Hematopoietic multipotent progenitor cell treated with erythropoietin and hydrocortisone succinate and interleukin-3 and kit ligand, for 6 days (in vitro differentiated cells): ENCODE results near the gene SHLD1.
A peak's percentile ranks its signal among the peaks of the same experiment; 100 is the strongest.
"Not testable (repeated sequence)": the region's sequence is repeated elsewhere in the genome, so short reads cannot be mapped to it uniquely, and the experiment has no call there.

Source experiments
- DNase-seq: peaks from one replicate; pipeline ENCODE4 v3.0.0-alpha.2; 2015

Gene SHLD1

DNA sequence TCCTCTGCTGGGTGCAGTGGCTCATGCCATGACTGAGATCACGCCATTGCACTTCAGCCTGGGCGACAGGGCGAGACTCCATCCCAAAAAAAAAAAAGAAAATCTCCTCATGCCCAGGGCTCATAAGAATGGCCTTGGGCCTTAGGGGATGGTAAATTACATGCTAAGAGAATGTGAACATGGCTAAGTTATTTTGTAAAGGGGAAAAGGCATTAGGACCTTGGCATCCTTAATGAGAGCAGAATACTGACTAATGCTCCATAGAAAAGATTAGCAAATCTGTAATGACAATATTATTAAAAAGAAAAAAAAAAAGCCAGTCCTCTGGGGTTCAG lies 12.6 kb upstream of the SHLD1 start:
- no peak for DNase-seq

DNA sequence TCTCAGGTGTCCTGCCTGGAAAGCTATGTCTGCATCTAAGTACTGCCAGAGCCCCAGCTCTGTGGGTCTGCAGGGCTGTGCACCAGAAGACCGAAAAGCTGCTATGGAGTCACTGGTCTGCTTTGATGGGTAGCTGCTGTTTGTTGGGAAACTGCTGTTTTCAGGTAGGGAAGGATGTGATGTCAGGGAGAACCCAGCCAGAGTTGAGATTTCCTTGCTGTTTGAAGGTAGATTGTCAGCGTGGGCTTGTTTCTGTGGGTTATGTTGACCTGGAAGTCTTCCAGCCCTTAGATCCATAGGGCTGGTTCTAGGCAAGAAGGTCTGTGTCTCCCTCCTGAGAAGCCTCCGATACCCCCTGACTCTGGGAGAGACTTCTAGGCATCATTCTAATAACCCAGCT lies 12.2 kb upstream of the SHLD1 start:
- no peak for DNase-seq

GRCh38 chr20:5740643-5741042 lies 9.6 kb upstream of the SHLD1 start:
- DNase-seq = not testable (repeated sequence)

DNA sequence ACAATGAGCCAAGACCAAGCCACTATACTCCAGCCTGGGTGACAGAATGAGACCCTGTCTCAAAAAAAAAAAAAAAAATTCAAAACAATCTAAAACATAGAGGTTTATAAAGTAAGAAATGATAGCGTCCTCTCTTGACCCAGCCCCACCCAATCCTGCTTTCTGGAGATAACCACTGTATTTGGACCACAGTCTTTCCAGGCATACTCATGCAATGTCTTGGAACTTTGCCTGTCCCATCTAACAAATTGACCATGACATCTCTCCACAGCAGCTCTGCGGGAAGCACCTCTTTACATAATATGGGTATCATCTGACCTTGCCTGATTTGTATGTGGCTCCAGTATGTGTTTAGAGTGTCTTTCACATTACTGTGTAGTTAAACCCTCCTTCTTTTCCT lies 9.1 kb upstream of the SHLD1 start:
- peak; percentile 89 for DNase-seq

GRCh38 chr20:5742041-5742440 lies 8.2 kb upstream of the SHLD1 start:
- DNase-seq = no peak

DNA sequence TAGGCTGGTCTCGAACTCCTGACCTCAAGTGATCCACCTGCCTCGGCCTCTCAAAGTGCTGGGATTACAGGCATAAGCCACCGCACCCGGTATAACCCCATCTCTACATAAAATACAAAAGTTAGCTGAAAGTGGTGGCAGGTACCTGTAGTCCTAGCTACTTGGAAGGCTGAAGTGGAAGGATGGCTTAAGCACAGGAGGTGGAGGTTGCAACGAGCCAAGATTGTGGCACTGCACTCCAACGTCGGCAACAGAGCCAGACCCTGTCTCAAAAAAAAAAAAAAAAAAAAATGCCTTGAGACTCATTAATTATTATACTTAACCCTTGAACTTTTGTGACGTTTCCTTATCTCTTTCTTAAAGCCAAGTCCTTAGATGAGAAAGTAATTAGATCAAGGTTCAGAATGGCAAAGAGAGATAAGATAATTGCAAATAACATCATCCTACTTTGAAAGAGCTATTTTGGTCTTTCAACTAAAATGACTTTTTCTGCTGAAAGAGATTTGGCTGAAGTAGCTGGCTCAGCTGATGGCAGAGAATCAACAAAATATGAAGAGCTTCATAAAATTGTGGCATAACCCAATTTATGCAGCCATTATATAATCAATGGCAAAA lies 4.7 kb upstream of the SHLD1 start:
- DNase-seq = no peak

DNA sequence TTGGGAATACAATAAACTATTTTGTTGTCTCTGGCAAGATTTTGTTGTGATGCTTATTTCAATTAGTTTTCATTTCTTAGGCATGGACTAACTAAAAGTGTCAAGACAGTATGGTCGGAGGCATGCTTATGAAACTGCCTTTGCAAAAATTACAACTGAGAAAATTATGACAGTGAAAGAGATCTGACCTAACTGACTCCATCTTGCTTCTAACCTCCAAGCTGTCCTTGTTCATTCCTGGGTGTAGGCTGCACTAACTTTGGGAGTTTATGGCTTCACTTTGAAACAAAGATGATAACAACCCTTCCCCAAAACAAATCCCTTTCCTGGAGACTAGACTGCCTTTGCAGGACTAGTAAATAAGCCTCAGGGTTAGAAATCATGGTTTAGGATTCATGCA lies 4.1 kb upstream of the SHLD1 start:
- DNase-seq = no peak

GRCh38 chr20:5748246-5748645 lies 2.0 kb upstream of the SHLD1 start:
- no peak for DNase-seq

GRCh38 chr20:5749512-5749951 lies 669 bp upstream of the SHLD1 start:
- not testable (repeated sequence) for DNase-seq

GRCh38 chr20:5751856-5752255 lies 1.7 kb downstream of the SHLD1 start:
- peak; percentile 55 for DNase-seq

- no peak for DNase-seq
Observed at GRCh38 chr20:5753814-5754213, 3.6 kb downstream of the SHLD1 start.

GRCh38 chr20:5757949-5758348 lies 7.7 kb downstream of the SHLD1 start:
- DNase-seq = no peak

GRCh38 chr20:5766085-5766764 lies 16.0 kb downstream of the SHLD1 start:
- DNase-seq = no peak

DNA sequence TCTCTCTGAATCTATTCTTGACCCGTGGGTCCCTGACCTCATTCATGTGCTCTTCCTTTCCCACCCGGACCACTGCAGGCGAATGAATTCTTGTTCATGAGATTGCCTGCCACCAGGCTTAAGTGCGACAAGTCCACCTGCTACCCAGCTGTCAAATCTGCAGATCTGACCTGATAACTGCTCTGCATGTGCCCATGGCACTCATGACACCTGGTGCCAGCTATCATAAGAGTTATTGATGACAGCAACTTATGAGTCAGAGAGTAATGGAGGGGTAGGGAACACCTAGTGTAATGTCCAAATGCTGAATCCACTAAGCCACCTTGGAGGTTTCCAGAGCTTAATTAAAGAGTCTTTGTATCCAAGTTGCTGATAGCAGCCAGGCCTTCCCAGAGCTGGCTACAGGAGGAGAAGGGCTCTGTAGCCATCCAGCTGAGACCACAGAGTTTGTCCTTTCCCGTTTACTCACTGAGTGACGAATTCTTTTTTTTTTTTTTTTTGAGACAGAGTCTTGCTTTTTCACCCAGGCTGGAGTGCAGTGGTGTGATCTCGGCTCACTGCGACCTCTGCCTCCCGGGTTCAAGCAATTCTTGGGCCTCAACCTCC lies 17.4 kb downstream of the SHLD1 start:
- no peak for DNase-seq

DNA sequence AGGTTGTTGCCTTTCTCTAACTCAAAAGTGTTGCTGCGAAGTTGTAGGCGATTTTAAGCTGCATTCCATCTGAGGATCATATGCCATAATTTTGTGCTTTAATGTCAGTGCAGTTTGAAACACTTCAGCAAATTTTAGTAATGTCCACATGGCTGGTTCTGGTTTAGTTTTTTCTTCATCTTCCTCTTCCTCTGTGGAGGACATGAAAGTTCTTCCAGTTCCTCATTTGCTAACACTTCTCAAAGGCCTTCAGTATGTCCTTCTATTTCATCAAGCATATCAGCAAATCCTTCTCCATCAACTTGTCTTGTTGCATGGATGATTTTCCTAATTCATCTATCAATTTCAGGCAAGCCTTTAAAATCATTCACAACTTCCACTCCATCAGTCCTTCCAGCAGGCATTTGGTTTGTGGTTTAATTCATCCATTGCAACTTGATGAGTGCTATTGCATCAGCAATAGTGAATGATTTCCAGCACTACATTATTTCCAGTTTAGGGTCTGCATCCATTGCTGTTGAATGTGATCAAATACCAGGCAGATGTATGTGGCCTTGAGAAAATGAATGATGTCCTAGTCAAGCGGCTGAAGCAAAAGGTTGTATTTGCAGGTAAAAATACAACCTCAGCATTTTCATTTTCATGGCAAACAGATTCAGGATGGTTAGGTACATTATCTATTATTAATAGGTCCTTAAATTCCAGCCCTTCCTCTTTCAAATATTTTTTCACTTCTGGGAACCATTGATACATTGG lies 20.2 kb downstream of the SHLD1 start:
- no peak for DNase-seq

- DNase-seq = no peak
Observed at GRCh38 chr20:5770987-5771318, 20.8 kb downstream of the SHLD1 start.

DNA sequence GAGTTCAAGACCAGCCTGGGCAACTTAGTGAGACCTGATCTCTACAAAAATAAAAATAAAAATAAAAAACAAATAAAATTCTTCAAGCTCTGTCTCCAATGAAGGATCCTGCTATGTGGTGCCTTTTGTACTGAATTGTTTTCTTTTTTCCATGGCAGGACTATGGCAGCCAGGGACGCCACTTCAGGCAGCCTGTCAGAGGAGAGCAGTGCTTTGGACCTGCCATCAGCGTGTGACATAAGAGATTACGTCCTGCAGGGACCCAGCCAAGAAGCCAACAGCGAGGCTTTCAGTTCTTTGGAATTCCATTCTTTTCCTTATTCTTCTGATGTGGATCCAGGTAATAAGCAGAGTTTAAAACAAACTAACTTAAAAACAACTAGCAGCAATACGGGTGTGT lies 22.5 kb downstream of the SHLD1 start:
- no peak for DNase-seq

DNA sequence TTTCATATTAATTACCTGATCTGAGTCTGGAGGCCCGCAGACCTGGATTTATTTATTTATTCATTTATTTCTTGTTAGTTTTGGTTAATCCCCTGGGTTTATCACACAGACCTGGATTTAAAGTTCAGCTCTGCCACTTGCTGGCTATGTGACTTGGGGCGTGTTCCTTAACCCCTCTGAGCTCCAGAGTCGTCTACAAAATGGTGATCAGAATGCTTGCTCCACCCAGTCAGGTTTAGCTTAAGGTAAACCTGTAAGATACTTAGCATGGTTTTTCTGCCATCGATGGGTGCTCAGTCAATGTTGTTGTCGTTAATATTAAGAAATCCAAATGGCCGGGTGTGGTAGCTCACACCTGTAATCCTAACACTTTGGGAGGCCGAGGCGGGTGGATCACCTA lies 23.4 kb downstream of the SHLD1 start:
- DNase-seq = no peak

DNA sequence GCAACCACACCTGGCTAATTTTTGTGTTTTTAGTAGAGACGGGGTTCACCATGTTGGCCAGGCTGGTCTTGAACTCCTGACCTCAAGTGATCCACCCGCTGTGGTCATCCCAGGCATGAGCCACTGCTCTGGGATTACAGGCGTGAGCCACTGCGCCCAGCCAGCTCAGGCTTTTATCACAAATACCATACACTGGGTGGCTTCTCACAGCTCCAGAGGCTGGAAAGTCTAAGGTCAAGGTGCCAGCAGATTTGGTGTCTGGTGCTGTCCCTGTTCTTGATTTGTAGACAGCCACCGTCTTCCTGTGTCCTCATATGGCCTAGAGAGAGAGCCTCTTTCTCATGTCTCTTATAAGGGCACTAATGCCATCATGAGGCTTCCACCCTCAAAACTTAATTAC lies 25.9 kb downstream of the SHLD1 start:
- peak; percentile 78 for DNase-seq

- DNase-seq = no peak
Observed at GRCh38 chr20:5779071-5779900, 29.1 kb downstream of the SHLD1 start.

GRCh38 chr20:5780846-5781217 lies 30.6 kb downstream of the SHLD1 start:
- DNase-seq = peak; percentile 73

GRCh38 chr20:5781367-5781766 lies 31.2 kb downstream of the SHLD1 start:
- not testable (repeated sequence) for DNase-seq
